AG04450 (cell line): ENCODE measurements around the gene UGT1A6. TPM values are rescaled to one million over a fixed set of nuclear protein-coding genes. Genes with fewer than 3 reads are reported as not detected.
"Not testable (repeated sequence)": the region's sequence is repeated elsewhere in the genome, so short reads cannot be mapped to it uniquely, and the experiment has no call there.

Source experiments
- CTCF ChIA-PET: fragments of 300-600, 350-600 bp; formaldehyde crosslinking; extraction: SDS; loops from one replicate; lab custom pipeline; 2022; ENCODE audit warnings: antibody characterized with exemption, inconsistent platforms; lab: Charles Lee
- POLR2A ChIA-PET: fragments of 350-600 bp; formaldehyde crosslinking; extraction: SDS; loops from one replicate; lab custom pipeline; 2021; ENCODE audit warnings: antibody characterized with exemption, inconsistent platforms; lab: Yijun Ruan, JAX
- DNase-seq: peaks from one replicate; pipeline ENCODE4 v3.0.0-alpha.2; 2011; ENCODE audit warnings: low read depth, low spot score
- H3K27ac ChIP-seq: one replicate; pipeline ENCODE4 v1.5.1; 2012; ENCODE audit warnings: low read depth, low read length, control low read depth
- H3K27me3 ChIP-seq: one replicate; pipeline ENCODE4 v1.6.0; 2012; ENCODE audit warnings: low read length; ENCODE audit not compliant: control insufficient read depth, insufficient read depth
- H3K4me3 ChIP-seq: 2 replicates; pipeline ENCODE4 v1.5.1; 2011; ENCODE audit warnings: mild to moderate bottlenecking, low read depth, low read length, control low read depth
- H3K9me3 ChIP-seq: 2 replicates; pipeline ENCODE4 v1.5.1; 2012; ENCODE audit warnings: low read length; ENCODE audit not compliant: control insufficient read depth, insufficient read depth
- polyA plus RNA-seq: library from polyadenylated mRNA; depleted of rRNA; stranded (reverse); fragments of >200 nt; gene quantifications from 2 replicates; pipeline ENCODE4 v1.2.3, GENCODE V29; 2011
- TF ChIP-seq, protein P1 (sequence below): IDR thresholded peaks from 2 replicates; pipeline ENCODE4 v1.5.1; 2011; ENCODE audit warnings: low read depth, low read length, control low read depth, inconsistent platforms

UGT1A6 gene
- polyA plus RNA-seq, 1 experiment, result not detected

DNA sequence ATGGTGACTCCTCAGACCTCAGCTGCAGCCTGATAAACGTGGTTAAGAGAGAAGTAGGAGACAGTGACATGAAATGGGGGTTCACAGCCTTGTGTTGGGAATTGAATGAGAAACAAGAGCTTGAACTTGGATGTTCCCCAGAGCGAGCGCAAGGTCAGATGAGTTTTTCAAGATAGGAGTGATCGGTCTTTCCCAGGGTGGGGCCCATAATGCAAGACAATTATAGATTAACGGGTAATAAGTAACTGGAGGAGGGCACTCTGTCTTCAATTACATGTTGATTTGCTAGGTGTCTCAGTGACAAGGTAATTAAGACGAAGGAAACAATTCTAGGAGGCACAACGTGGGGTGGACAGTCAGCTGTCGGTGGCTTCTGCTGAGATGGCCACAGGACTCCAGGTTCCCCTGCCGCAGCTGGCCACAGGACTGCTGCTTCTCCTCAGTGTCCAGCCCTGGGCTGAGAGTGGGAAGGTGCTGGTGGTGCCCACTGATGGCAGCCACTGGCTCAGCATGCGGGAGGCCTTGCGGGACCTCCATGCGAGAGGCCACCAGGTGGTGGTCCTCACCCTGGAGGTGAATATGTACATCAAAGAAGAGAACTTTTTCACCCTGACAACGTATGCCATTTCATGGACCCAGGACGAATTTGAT lies 20.0 kb downstream of the UGT1A6 start, which contains the start of gene UGT1A5:
UGT1A5 (plus strand) TSS at position 297 of the 651 bp plus-strand sequence; CDS start at position 382, 85 bp downstream.
- no peak within 1 kb of the TSS for H3K27ac ChIP-seq
- no peak within 1 kb of the TSS for H3K4me3 ChIP-seq
- TF ChIP-seq, protein P1, sequence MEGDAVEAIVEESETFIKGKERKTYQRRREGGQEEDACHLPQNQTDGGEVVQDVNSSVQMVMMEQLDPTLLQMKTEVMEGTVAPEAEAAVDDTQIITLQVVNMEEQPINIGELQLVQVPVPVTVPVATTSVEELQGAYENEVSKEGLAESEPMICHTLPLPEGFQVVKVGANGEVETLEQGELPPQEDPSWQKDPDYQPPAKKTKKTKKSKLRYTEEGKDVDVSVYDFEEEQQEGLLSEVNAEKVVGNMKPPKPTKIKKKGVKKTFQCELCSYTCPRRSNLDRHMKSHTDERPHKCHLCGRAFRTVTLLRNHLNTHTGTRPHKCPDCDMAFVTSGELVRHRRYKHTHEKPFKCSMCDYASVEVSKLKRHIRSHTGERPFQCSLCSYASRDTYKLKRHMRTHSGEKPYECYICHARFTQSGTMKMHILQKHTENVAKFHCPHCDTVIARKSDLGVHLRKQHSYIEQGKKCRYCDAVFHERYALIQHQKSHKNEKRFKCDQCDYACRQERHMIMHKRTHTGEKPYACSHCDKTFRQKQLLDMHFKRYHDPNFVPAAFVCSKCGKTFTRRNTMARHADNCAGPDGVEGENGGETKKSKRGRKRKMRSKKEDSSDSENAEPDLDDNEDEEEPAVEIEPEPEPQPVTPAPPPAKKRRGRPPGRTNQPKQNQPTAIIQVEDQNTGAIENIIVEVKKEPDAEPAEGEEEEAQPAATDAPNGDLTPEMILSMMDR, result no peak
- CTCF ChIA-PET, result interaction anchor here (0.7 to 2.9 kb wide), 7 partner anchors 23 to 1784 kb away, joined by 3 to 25 read pairs (median 3); no protein-coding TSS in a partner anchor
- POLR2A ChIA-PET, result no interaction called here
- DNase-seq, result no peak
- no peaks in the 10 kb centered on the region for H3K9me3 ChIP-seq
- H3K27me3 ChIP-seq, result peaks cover 6% of the 10 kb centered on the region

DNA sequence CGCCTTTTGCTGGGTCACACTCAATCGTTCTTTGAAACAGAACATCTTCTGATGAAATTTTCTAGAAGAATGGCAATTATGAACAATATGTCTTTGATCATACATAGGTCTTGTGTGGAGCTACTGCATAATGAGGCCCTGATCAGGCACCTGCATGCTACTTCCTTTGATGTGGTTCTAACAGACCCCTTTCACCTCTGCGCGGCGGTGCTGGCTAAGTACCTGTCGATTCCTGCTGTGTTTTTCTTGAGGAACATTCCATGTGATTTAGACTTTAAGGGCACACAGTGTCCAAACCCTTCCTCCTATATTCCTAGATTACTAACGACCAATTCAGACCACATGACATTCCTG lies 20.5 kb downstream of the UGT1A6 start:
- ChIA-PET POLR2A (no interaction called here), CTCF (no interaction called here)
- Histone ChIP-seq H3K27ac (no peak overlapping the region), H3K27me3 (peaks cover 6% of the 10 kb centered on the region), H3K9me3 (no peaks in the 10 kb centered on the region), H3K4me3 (no peak overlapping the region)
- TF ChIP-seq, protein P1, result no peak
- no peak for DNase-seq

DNA sequence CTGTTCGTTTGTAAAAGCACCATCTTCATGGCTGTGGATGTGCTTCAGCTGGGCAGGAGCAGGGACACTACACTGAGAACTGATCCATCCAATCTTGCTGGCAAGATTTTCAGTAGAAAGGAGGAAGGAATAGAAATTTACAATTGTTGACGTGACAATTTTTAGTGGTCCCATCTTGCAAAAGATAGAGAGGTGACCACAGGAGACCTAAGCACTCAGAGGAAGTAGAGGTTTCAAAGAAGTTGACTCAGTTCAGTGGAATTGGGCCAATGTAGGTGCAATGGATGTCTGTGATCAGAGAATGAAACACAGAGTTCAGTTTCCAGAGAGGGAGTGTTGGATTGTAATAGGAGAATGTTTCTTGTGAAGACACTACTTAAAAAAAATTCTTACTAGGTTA lies 21.4 kb downstream of the UGT1A6 start:
- Histone ChIP-seq H3K27me3 (peaks cover 6% of the 10 kb centered on the region), H3K9me3 (no peaks in the 10 kb centered on the region), H3K4me3 (no peak overlapping the region), H3K27ac (no peak overlapping the region)
- ChIA-PET POLR2A (no interaction called here), CTCF (interaction anchor here (1.8 kb wide), 1 partner anchor 265 kb away, joined by 5 read pairs; no protein-coding TSS in a partner anchor)
- TF ChIP-seq, protein P1, result no peak
- DNase-seq, result no peak

DNA sequence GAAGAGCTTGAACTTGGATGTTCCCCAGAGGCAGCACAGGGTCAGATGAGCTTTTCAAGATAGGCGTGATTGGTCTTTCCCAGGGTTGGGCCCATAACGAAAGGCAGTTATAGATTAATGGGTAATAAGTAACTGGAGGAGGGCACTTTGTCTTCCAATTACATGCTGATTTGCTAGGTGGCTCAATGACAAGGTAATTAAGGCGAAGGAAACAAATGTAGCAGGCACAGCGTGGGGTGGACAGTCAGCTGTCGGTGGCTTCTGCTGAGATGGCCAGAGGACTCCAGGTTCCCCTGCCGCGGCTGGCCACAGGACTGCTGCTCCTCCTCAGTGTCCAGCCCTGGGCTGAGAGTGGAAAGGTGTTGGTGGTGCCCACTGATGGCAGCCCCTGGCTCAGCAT lies 25.9 kb downstream of the UGT1A6 start, which contains the start of gene UGT1A4:
UGT1A4 (plus strand) TSS at position 185 of the 400 bp plus-strand sequence; CDS start at position 270, 85 bp downstream.
- ChIA-PET CTCF (no interaction called here), POLR2A (no interaction called here)
- Histone ChIP-seq H3K27ac (no peak within 1 kb of the TSS), H3K9me3 (no peaks in the 10 kb centered on the region), H3K4me3 (no peak within 1 kb of the TSS), H3K27me3 (peaks cover 6% of the 10 kb centered on the region)
- DNase-seq, result no peak
- TF ChIP-seq, protein P1, result no peak

DNA sequence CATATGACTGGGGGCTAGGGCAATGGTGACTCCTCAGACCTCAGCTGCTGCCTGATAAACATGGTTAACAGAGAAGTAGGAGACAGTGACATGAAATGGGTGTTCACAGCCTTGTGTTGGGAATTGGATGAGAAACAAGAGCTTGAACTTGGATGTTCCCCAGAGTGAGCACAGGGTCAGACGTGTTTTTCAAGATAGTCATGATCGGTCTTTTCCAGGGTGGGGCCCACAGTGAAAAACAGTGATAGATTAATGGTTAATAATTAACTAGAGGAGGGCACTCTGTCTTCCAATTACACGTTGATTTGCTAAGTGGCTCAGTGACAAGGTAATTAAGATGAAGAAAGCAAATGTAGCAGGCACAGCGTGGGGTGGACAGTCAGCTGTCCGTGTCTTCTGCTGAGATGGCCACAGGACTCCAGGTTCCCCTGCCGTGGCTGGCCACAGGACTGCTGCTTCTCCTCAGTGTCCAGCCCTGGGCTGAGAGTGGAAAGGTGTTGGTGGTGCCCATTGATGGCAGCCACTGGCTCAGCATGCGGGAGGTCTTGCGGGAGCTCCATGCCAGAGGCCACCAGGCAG lies 36.1 kb downstream of the UGT1A6 start, which contains the start of gene UGT1A3:
UGT1A3 (plus strand) TSS at position 320 of the 579 bp plus-strand sequence; CDS start at position 405, 85 bp downstream.
- ChIA-PET CTCF (no interaction called here), POLR2A (no interaction called here)
- no peak for DNase-seq
- Histone ChIP-seq H3K9me3 (no peaks in the 10 kb centered on the region; the same call in 1 of the 2 replicates), H3K4me3 (no peak within 1 kb of the TSS), H3K27me3 (peaks cover 2% of the 10 kb centered on the region), H3K27ac (no peak within 1 kb of the TSS)
- TF ChIP-seq, protein P1, result no peak

DNA sequence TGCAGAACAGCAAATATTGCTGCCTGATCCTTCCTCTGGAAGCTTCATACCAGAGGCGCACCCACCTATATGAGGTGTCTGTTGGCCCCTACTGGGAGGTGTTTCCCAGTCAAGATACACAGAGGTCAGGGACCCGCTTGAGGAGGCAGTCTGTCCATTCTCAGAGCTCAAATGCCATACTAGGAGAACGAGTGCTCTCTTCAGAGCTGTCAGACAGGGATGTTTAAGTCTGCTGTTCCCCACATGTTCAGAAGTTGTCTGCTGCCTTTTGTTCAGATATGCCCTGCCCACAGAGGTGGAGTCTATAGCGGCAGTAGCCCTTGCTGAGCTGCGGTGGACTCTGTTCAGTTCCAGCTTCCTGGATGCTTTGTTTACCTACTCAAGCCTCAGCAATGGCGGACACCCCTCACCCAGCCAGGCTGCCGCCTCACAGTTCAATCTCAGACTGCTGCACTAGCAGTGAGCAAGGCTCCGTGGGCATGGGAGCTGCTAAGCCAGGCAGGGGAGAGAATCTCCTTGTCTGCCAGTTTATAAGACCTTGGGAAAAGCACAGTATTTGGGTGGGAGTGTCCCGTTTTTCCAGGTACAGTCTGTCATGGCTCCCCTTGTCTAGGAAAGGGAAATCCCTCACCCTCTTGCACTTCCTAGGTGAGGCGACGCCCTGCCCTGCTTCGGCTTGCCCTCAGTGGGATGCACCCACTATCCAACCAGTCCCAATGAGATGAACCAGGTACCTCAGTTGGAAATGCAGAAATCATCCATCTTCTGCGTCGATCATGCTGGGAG lies 44.4 kb downstream of the UGT1A6 start:
- POLR2A ChIA-PET, H3K27ac ChIP-seq, DNase-seq, H3K4me3 ChIP-seq, H3K9me3 ChIP-seq: not testable (repeated sequence)
- CTCF ChIA-PET, result interaction anchor here (1.2 kb wide), 1 partner anchor 25 kb away, joined by 3 read pairs; the partner anchor contains the start of gene UGT1A5
- H3K27me3 ChIP-seq, result peaks cover 13% of the 10 kb centered on the region
